ENCODE results near the gene CSTF1.

- TF ChIP-seq, protein P1, sequence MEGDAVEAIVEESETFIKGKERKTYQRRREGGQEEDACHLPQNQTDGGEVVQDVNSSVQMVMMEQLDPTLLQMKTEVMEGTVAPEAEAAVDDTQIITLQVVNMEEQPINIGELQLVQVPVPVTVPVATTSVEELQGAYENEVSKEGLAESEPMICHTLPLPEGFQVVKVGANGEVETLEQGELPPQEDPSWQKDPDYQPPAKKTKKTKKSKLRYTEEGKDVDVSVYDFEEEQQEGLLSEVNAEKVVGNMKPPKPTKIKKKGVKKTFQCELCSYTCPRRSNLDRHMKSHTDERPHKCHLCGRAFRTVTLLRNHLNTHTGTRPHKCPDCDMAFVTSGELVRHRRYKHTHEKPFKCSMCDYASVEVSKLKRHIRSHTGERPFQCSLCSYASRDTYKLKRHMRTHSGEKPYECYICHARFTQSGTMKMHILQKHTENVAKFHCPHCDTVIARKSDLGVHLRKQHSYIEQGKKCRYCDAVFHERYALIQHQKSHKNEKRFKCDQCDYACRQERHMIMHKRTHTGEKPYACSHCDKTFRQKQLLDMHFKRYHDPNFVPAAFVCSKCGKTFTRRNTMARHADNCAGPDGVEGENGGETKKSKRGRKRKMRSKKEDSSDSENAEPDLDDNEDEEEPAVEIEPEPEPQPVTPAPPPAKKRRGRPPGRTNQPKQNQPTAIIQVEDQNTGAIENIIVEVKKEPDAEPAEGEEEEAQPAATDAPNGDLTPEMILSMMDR (IDR thresholded peaks at IDR 0.05): no peak
- no peak for TF ChIP-seq POLR2A (IDR thresholded peaks at IDR 0.05)
These were observed 9.1 kb upstream of the CSTF1 start for GRCh38 chr20:56383334-56383733.

Measured in Peyer's patch (tissue), 4 donors.